ENCODE data around the gene URI1. TPM values are rescaled to one million over a fixed set of nuclear protein-coding genes. Genes with fewer than 3 reads are reported as not detected.

Gene URI1
- total RNA-seq, 2 experiments from 2014 or later, result 45.1 to 79.2 TPM

GRCh38 chr19:29952177-29952576 lies 10.1 kb downstream of the URI1 start:
- Histone ChIP-seq H3K4me2 (ENCODE audit: low read length) (no peak overlapping the region), H3K79me2 (ENCODE audit: insufficient read depth, low read depth, low read length) (peaks cover 91% of the 10 kb centered on the region), H3K4me3 (ENCODE audit: low read depth, low read length, poor library complexity, severe bottlenecking) (no peak overlapping the region), H3K27ac (ENCODE audit: low read depth, low read length, poor library complexity, severe bottlenecking) (no peak overlapping the region), H3K9me3 (ENCODE audit: low read length) (peaks cover 17% of the 10 kb centered on the region), H4K20me1 (ENCODE audit: insufficient read depth, low read length) (peaks cover 4% of the 10 kb centered on the region; the same call in 1 of the 2 replicates), H3K9me2 (ENCODE audit: insufficient read depth, low read length) (no peaks in the 10 kb centered on the region), H2AFZ (ENCODE audit: low read length) (no peak overlapping the region), H3K36me3 (ENCODE audit: insufficient read depth, low read length) (peaks cover 70% of the 10 kb centered on the region), H3K4me1 (ENCODE audit: insufficient read depth, low read length, poor library complexity, severe bottlenecking) (no peaks in the 10 kb centered on the region)
- no peak for DNase-seq (ENCODE audit: low spot score)
- TF ChIP-seq EZH2phosphoT487 (IDR thresholded peaks at IDR 0.05; ENCODE audit: borderline replicate concordance, low read depth, low read length) (no peak), CTCF (conservative IDR thresholded peaks at IDR 0.05; ENCODE audit: low read length) (no peak)
- intact Hi-C loops (cut with micrococcal nuclease; ENCODE audit: unreplicated experiment), result no loop called here
- ChIA-PET POLR2A (no interaction called here), CTCF (ENCODE audit: unreplicated experiment) (no interaction called here)
- BruUV-seq (replicated peaks), result no TSS peak

GRCh38 chr19:29952646-29953045 lies 10.6 kb downstream of the URI1 start:
- H3K27ac ChIP-seq (ENCODE audit: low read depth, low read length, poor library complexity, severe bottlenecking), result no peak overlapping the region
- H3K4me1 ChIP-seq (ENCODE audit: insufficient read depth, low read length, poor library complexity, severe bottlenecking), result no peaks in the 10 kb centered on the region
- no TSS peak for BruUV-seq (replicated peaks)
- peaks cover 91% of the 10 kb centered on the region for H3K79me2 ChIP-seq (ENCODE audit: insufficient read depth, low read depth, low read length)
- ChIA-PET POLR2A (interaction anchor here (0.8 kb wide), 1 partner anchor 8 kb away, joined by 4 read pairs; no protein-coding TSS in a partner anchor), CTCF (ENCODE audit: unreplicated experiment) (no interaction called here)
- no peak overlapping the region for H3K4me2 ChIP-seq (ENCODE audit: low read length)
- H3K9me2 ChIP-seq (ENCODE audit: insufficient read depth, low read length), result no peaks in the 10 kb centered on the region
- no peak for TF ChIP-seq CTCF (conservative IDR thresholded peaks at IDR 0.05; ENCODE audit: low read length)
- TF ChIP-seq EZH2phosphoT487 (IDR thresholded peaks at IDR 0.05; ENCODE audit: borderline replicate concordance, low read depth, low read length), result no peak
- H3K9me3 ChIP-seq (ENCODE audit: low read length), result peaks cover 14% of the 10 kb centered on the region
- no peak for DNase-seq (ENCODE audit: low spot score)
- H2AFZ ChIP-seq (ENCODE audit: low read length), result no peak overlapping the region
- intact Hi-C loops (cut with micrococcal nuclease; ENCODE audit: unreplicated experiment), result no loop called here
- peaks cover 68% of the 10 kb centered on the region for H3K36me3 ChIP-seq (ENCODE audit: insufficient read depth, low read length)
- no peak overlapping the region for H3K4me3 ChIP-seq (ENCODE audit: low read depth, low read length, poor library complexity, severe bottlenecking)
- no peaks in the 10 kb centered on the region for H4K20me1 ChIP-seq (ENCODE audit: insufficient read depth, low read length)

- H3K79me2 ChIP-seq (ENCODE audit: insufficient read depth, low read depth, low read length), result peaks cover 91% of the 10 kb centered on the region
- CTCF ChIA-PET (ENCODE audit: unreplicated experiment), result no interaction called here
- 0 out of 2 replicates have a peak, but pooled peaks cover 7% of the 10 kb centered on the region for H3K9me3 ChIP-seq (ENCODE audit: low read length)
- POLR2A ChIA-PET, result interaction anchor here (0.8 kb wide), 1 partner anchor 9 kb away, joined by 4 read pairs; no protein-coding TSS in a partner anchor
- H3K27ac ChIP-seq (ENCODE audit: low read depth, low read length, poor library complexity, severe bottlenecking), result no peak overlapping the region
- no peaks in the 10 kb centered on the region for H4K20me1 ChIP-seq (ENCODE audit: insufficient read depth, low read length)
- intact Hi-C loops (cut with micrococcal nuclease; ENCODE audit: unreplicated experiment), result no loop called here
- no peaks in the 10 kb centered on the region for H3K4me1 ChIP-seq (ENCODE audit: insufficient read depth, low read length, poor library complexity, severe bottlenecking)
- no peak overlapping the region for H2AFZ ChIP-seq (ENCODE audit: low read length)
- DNase-seq (ENCODE audit: low spot score), result no peak
- no peak overlapping the region for H3K4me2 ChIP-seq (ENCODE audit: low read length)
- H3K9me2 ChIP-seq (ENCODE audit: insufficient read depth, low read length), result no peaks in the 10 kb centered on the region
- no TSS peak for BruUV-seq (replicated peaks)
- no peak overlapping the region for H3K4me3 ChIP-seq (ENCODE audit: low read depth, low read length, poor library complexity, severe bottlenecking)
- peaks cover 66% of the 10 kb centered on the region for H3K36me3 ChIP-seq (ENCODE audit: insufficient read depth, low read length)
- TF ChIP-seq EZH2phosphoT487 (IDR thresholded peaks at IDR 0.05; ENCODE audit: borderline replicate concordance, low read depth, low read length) (no peak), CTCF (conservative IDR thresholded peaks at IDR 0.05; ENCODE audit: low read length) (no peak)
Measured at GRCh38 chr19:29953352-29954247, 11.6 kb downstream of the URI1 start.
